K562 (cell line): ENCODE measurements around the gene SCAMP1. TPM values are rescaled to one million over a fixed set of nuclear protein-coding genes. Genes with fewer than 3 reads are reported as not detected.

Experiments used
- ASH1L ChIP-seq: fragments of 450-650 bp; IDR thresholded peaks from 2 replicates; pipeline ENCODE4 v1.6.1; 2018; ENCODE audit warnings: borderline replicate concordance, mild to moderate bottlenecking, low read depth; ENCODE audit not compliant: partially characterized antibody
- ETV6 ChIP-seq, 3 experiments: fragments of 150-350 bp in 1 of 3; sonication (generic) in 1 of 3; formaldehyde crosslinking in 1 of 3; IDR thresholded peaks; 2 replicates each; pipeline versions ENCODE4 v1.6.1 to v1.8.0; 2014 to 2022; ENCODE audit warnings: borderline replicate concordance in 2 of 3, low read depth in 2 of 3, antibody characterized with exemption in 1 of 3, low read length in 1 of 3, mild to moderate bottlenecking in 1 of 3, missing genetic modification reagents in 1 of 3
- FOXA3 ChIP-seq, 2 experiments: fragments of 450-650 bp in 1 of 2; sonication (generic) in 1 of 2; formaldehyde crosslinking; IDR thresholded peaks in 1 of 2; conservative IDR thresholded peaks in 1 of 2; 2 replicates each; pipeline versions ENCODE4 v1.4.0 to v1.8.0; 2020 to 2022; ENCODE audit warnings: mild to moderate bottlenecking in 2 of 2, missing genetic modification reagents in 1 of 2
- HNRNPH1 ChIP-seq: fragments of 200-400 bp; formaldehyde crosslinking; optimal IDR thresholded peaks from 2 replicates; pipeline ENCODE3; 2017; ENCODE audit warnings: low read depth, mild to moderate bottlenecking, low read length, moderate library complexity
- HNRNPLL ChIP-seq: fragments of 200-400 bp; formaldehyde crosslinking; IDR thresholded peaks from 2 replicates; pipeline ENCODE4 v1.6.1; 2017; ENCODE audit warnings: low read length, low read depth, mild to moderate bottlenecking; ENCODE audit not compliant: poor library complexity, severe bottlenecking
- JUNB ChIP-seq: fragments of 450-650 bp; formaldehyde crosslinking; conservative IDR thresholded peaks from 2 replicates; pipeline ENCODE4 v1.4.0; 2020; ENCODE audit warnings: mild to moderate bottlenecking
- NCOA1 ChIP-seq: fragments of 450-650 bp; IDR thresholded peaks from 2 replicates; pipeline ENCODE4 v1.6.1; 2016; ENCODE audit warnings: low read depth
- SIN3A ChIP-seq, 2 experiments: fragments of 150-350 bp in 1 of 2; IDR thresholded peaks; 2 replicates each; pipeline ENCODE4 v1.6.1; 2011 to 2016; ENCODE audit warnings: borderline replicate concordance in 2 of 2, low read depth in 2 of 2, low read length in 2 of 2, mild to moderate bottlenecking in 2 of 2, moderate library complexity in 2 of 2; ENCODE audit not compliant: control insufficient read depth in 1 of 2
- YY1 ChIP-seq, 3 experiments: IDR thresholded peaks; 2 replicates each; pipeline ENCODE4 v1.6.1; 2011; ENCODE audit warnings: low read length in 2 of 3, mild to moderate bottlenecking in 2 of 3, moderate library complexity in 2 of 3, borderline replicate concordance in 1 of 3, control low read depth in 1 of 3, low read depth in 1 of 3; ENCODE audit not compliant: insufficient read depth in 3 of 3, insufficient replicate concordance in 2 of 3, control insufficient read depth in 1 of 3, insufficient read length in 1 of 3; ENCODE audit errors: extremely low read depth in 1 of 3
- ZNF165 ChIP-seq: fragments of 250-450 bp; sonication (Bioruptor Pico); IDR thresholded peaks from 2 replicates; pipeline ENCODE4 v1.4.0; 2020; ENCODE audit warnings: borderline replicate concordance
- polyA plus RNA-seq, 8 experiments: library from polyadenylated mRNA; depleted of rRNA in 4 of 8; stranded (reverse) in 5 of 8; unstranded in 3 of 8; fragments of >200 nt; fragmentation: Nextera tagmentation in 2 of 8; fragmentation: Illumina TruSeq in 1 of 8; extraction: Ambion mirVana in 2 of 8; extraction: Trizol in 1 of 8; gene quantifications; 2 replicates each; pipeline versions ENCODE4 v1.2.1 to v1.2.3, GENCODE V29; 2011 to 2014; ENCODE audit warnings: inconsistent platforms in 1 of 8, missing spikeins in 1 of 8
- total RNA-seq, 7 experiments: library from RNA; depleted of rRNA in 6 of 7; stranded (reverse); fragments of >200 nt in 6 of 7; fragmentation: Illumina TruSeq in 2 of 7; extraction: Trizol in 2 of 7; gene quantifications; 2 replicates each; pipeline versions ENCODE4 v1.2.1 to v1.2.3, GENCODE V29; 2011 to 2021; ENCODE audit warnings: low replicate concordance in 1 of 7
- TF ChIP-seq, protein P1 (sequence below): sonication (generic); formaldehyde crosslinking; IDR thresholded peaks from 2 replicates; pipeline ENCODE4 v1.8.0; 2022; ENCODE audit warnings: mild to moderate bottlenecking, missing genetic modification reagents
- TF ChIP-seq, protein P2 (sequence below), 2 experiments: IDR thresholded peaks in 1 of 2; conservative IDR thresholded peaks in 1 of 2; 2 replicates each; pipeline ENCODE4 v1.6.1; 2016; ENCODE audit warnings: low read depth in 2 of 2, mild to moderate bottlenecking in 1 of 2, missing compliant biosample characterization in 1 of 2, missing genetic modification characterization in 1 of 2, moderate library complexity in 1 of 2

Gene SCAMP1
- total and polyA plus RNA-seq, 9 of the 15 experiments (the other 6 are each of a cell fraction or from before 2014, with no cell fraction given): 5.4 to 23.9 (median 13.8) TPM

DNA sequence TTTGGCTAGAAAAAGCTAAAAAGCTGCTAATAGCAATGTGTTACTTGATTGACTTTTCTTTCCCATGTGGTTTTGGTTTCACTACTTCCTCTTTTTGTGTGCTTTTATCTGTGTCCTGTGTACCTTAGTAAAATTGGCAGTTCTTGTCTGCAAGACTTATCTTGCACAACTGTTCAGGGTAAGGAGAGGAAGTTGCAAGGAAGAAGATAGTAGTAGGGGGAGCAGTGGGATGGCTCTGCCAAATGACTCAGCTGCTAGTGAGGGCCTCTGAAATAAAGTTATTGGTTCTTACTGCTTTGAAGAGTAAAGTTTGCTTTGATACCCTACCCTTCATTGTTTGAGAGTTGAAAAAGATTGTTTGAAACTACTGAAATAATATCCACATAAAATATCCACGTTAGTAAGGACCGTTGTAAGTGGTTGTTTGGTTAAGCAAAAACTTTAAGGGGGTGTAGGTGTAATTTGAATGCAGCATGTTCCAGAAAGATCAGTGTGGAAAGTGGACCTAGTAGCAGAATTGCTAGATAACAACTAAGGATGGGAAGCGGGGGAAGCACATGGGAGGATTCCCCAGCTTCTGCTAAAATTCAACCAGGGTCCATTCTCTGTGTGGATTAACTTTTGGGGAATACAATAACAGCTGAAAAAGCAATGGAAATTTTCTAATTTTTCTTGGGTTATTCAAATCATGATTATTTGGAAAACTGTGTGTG lies 123.5 kb downstream of the SCAMP1 start (continued):
- peak; percentile 92 to 96 for TF ChIP-seq ETV6 (IDR thresholded peaks at IDR 0.05; ENCODE audit: borderline replicate concordance in 1 of 2, low read depth in 2 of 2, low read length in 1 of 2)
- no peak for TF ChIP-seq ETV6 (CRISPR knock-in tag; IDR thresholded peaks at IDR 0.05; ENCODE audit: borderline replicate concordance)
- TF ChIP-seq YY1 (IDR thresholded peaks at IDR 0.05; ENCODE audit: borderline replicate concordance in 1 of 3, control insufficient read depth in 1 of 3, extremely low read depth in 1 of 3, insufficient read depth in 3 of 3, insufficient read length in 1 of 3, insufficient replicate concordance in 2 of 3, low read depth in 1 of 3, low read length in 2 of 3): no peak
- TF ChIP-seq HNRNPLL: no peak
- TF ChIP-seq, protein P1, sequence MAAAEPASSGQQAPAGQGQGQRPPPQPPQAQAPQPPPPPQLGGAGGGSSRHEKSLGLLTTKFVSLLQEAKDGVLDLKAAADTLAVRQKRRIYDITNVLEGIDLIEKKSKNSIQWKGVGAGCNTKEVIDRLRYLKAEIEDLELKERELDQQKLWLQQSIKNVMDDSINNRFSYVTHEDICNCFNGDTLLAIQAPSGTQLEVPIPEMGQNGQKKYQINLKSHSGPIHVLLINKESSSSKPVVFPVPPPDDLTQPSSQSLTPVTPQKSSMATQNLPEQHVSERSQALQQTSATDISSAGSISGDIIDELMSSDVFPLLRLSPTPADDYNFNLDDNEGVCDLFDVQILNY (CRISPR knock-in tag): peak; percentile 51; the same call in 1 of the 2 replicates
- TF ChIP-seq NCOA1: peak; percentile 80
- TF ChIP-seq, protein P2, sequence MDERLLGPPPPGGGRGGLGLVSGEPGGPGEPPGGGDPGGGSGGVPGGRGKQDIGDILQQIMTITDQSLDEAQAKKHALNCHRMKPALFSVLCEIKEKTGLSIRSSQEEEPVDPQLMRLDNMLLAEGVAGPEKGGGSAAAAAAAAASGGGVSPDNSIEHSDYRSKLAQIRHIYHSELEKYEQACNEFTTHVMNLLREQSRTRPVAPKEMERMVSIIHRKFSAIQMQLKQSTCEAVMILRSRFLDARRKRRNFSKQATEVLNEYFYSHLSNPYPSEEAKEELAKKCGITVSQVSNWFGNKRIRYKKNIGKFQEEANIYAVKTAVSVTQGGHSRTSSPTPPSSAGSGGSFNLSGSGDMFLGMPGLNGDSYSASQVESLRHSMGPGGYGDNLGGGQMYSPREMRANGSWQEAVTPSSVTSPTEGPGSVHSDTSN (CRISPR knock-in tag; IDR thresholded peaks at IDR 0.05; ENCODE audit: low read depth): no peak
- TF ChIP-seq, protein P2 (tag; conservative IDR thresholded peaks at IDR 0.05; ENCODE audit: low read depth): peak; percentile 77
- TF ChIP-seq ASH1L: no peak
- peak; percentile 70 to 89; a peak in 2 of 4 replicates for TF ChIP-seq FOXA3 (CRISPR knock-in tag; conservative IDR thresholded peaks at IDR 0.05 in 1 of 2, IDR thresholded peaks at IDR 0.05 in 1 of 2)
- TF ChIP-seq HNRNPH1: no peak
- no peak for TF ChIP-seq JUNB (CRISPR knock-in tag)
- no peak for TF ChIP-seq SIN3A (IDR thresholded peaks at IDR 0.05; ENCODE audit: borderline replicate concordance in 2 of 2, control insufficient read depth in 1 of 2, low read depth in 2 of 2, low read length in 2 of 2)
- no peak for TF ChIP-seq ZNF165 (CRISPR knock-in tag)
